ENCODE measurements around the gene C4B.
"Not testable (repeated sequence)": the region's sequence is repeated elsewhere in the genome, so short reads cannot be mapped to it uniquely, and the experiment has no call there.

DNA sequence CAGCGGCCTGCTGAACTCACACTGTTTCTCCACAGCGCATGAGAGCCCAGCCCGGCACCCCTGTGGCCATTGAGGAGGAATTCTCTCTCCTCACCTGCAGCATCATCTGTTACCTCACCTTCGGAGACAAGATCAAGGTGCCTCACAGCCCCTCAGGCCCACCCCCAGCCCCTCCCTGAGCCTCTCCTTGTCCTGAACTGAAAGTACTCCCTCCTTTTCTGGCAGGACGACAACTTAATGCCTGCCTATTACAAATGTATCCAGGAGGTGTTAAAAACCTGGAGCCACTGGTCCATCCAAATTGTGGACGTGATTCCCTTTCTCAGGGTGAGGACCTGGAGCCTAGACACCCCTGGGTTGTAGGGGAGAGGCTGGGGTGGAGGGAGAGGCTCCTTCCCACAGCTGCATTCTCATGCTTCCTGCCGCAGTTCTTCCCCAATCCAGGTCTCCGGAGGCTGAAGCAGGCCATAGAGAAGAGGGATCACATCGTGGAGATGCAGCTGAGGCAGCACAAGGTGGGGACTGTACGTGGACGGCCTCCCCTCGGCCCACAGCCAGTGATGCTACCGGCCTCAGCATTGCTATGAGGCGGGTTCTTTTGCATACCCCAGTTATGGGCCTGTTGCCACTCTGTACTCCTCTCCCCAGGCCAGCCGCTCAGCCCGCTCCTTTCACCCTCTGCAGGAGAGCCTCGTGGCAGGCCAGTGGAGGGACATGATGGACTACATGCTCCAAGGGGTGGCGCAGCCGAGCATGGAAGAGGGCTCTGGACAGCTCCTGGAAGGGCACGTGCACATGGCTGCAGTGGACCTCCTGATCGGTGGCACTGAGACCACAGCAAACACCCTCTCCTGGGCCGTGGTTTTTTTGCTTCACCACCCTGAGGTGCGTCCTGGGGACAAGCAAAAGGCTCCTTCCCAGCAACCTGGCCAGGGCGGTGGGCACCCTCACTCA is 25.0 kb downstream of the C4B start:
- not testable (repeated sequence) for TF ChIP-seq POLR2A (IDR thresholded peaks at IDR 0.05; ENCODE audit: low read depth, low read length); TAF1 (IDR thresholded peaks at IDR 0.05; ENCODE audit: low read depth, low read length); POLR2AphosphoS5 (IDR thresholded peaks at IDR 0.05; ENCODE audit: low read depth, low read length); PAX5 (IDR thresholded peaks at IDR 0.05; ENCODE audit: insufficient read depth, low read length, severe bottlenecking)
